GM18867 (cell line): ENCODE measurements around the gene CACNB4.
A peak's percentile ranks its signal among the peaks of the same experiment; 100 is the strongest.
"Not testable (repeated sequence)": the region's sequence is repeated elsewhere in the genome, so short reads cannot be mapped to it uniquely, and the experiment has no call there.

Experiments used
- ATAC-seq: cut with Tn5 transposase; IDR thresholded peaks from one replicate; pipeline ENCODE4 v1.9.1; 2021; ENCODE audit warnings: mild to moderate bottlenecking, moderate library complexity; ENCODE audit not compliant: unreplicated experiment

Gene CACNB4

DNA sequence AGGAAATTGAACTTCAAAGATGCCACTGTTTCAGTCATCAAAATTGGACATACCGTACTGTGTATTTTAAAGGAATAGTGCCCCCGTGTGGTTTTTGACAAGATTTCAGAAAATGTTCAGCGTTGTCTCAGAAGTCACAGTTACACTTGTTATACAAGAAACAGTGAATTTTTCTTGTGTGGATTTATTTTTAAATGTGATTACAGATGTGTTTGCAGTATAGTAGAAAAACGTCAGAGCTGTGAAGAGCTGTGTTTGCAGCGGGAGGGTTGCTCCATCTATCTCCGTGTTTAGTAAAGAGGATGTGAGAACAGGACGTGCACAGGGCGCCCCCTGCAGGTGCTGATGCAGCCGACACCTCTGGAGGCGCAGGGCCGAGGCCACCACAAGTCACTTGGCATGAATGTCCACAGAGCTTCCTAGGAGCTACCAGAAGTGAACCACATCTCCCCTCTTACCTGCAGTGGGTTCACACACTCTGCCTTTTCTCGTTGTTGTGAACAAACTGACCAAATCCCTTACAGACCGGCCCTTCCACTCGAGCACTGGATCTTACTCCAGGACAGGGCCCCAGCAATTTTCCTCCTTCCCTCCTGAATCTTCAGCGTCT is 73.1 kb downstream of the CACNB4 start:
- peak; percentile 95 for ATAC-seq

DNA sequence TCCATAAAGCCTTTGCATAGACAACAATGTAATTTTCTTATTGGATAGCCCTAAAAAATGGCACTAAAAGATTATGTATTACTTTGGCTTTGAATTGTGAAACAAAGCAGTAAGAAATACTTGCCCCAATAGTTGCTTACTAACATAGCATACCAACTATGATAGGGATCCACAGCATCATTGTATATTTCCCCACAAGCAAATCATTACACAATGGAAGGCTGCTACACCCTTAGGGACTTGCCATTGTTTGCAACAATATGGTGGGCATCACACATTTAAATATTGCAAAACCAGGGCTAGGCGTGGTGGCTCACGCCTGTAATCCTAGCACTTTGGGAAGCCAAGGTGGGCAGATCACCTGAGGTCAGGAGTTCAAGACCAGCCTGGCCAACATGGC is 74.4 kb downstream of the CACNB4 start:
- ATAC-seq, result no peak

- ATAC-seq, result no peak
Measured at GRCh38 chr2:152022090-152022489, 76.8 kb downstream of the CACNB4 start.

DNA sequence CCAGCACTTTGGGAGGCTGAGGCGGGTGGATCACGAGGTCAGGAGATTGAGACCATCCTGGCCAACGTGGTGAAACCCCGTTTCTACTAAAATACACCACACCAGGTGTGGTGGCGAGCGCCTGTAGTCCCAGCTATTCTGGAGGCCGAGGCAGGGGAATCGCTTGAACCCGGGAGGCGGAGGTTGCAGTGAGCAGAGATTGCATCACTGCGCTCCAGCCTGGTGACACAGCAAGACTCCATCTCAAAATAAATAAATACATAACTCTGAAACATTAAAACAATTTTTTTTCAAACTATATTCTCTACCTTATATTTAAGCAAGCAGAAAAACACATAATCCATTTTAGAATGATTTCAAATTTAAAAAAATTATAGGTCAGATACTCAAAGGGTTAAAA is 77.8 kb downstream of the CACNB4 start:
- ATAC-seq, result not testable (repeated sequence)

- no peak for ATAC-seq
Measured at GRCh38 chr2:152019732-152020131, 79.1 kb downstream of the CACNB4 start.

DNA sequence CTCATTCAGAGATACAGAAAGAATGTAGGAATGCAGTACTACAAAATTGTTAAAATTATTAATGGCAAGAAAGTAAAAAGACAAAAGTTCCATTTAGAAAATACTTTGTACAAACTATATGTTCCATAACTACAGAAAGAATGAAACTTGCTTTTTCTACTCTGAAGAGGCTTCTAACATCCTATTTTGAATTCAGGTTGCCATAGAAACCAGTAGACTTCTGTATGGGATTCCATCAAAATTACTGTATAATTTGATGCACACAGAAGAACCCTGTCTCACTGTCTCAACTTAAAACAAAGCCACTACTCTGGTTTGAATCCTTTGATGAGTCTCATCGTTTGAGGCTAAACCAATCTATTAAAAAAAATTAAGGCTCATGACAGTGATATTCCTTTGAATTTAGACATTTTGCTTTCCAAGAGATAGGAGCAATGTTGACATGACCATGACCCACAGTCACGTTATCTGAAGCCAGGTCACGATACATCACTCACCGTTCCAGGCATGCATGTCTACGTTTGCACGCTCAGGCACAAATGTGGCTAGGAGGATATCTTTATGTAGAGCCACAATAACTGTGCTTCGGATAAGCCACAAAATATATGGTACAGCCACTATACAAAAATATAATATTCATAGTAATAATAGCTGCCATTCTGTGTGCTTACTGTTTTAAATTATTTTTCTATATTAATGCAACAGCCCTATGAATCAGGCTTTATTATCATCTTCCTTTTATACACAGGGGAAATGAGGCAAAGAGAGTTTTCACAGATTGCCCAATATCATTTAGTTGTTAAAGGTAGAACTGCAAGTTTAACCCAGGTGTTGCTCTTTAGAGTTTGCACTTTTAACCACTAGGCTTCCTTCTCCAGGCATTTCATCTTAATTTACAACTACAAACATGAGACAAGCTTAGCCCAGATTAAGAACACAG is 82.4 kb downstream of the CACNB4 start:
- ATAC-seq, result no peak

DNA sequence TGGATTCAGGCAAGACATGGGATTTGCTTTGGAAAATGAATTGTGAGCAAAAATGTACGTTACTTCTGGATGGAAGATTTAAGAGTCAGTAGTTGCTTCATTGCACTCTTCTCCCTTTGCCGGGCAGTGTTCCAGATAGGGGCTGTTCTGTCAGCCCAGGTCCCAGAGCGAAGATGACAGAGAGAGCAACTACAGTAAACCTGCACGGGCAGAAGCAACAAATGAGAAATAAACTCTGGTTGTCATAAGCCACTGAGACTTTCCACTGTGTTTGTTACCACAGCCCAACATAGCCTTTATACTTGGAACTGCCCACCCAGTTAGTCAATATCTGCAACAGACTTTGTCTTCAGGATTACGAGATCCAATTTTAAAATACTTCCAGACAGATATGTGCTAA is 83.3 kb downstream of the CACNB4 start:
- no peak for ATAC-seq

DNA sequence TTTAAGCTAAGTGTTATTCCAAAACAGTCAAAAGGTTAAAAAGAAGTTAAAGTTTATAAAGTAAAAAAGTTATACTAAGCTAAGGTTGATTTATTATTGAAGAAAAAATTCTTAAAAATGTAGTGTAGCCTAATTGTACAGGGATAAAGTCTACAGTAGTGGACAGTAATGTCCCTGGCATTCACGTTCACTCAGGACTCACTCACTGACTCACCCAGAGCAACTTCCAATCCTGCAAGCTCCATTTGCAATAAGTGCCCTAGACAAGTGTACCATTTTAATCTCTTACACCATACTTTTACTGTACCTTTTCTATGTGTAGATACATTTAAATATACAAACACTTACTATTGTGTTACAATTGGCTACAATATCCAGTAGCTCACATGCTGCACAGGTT is 86.1 kb downstream of the CACNB4 start:
- no peak for ATAC-seq

- ATAC-seq, result no peak
Measured at GRCh38 chr2:152011724-152012123, 87.1 kb downstream of the CACNB4 start.

GRCh38 chr2:152005607-152006006 is 93.2 kb downstream of the CACNB4 start:
- ATAC-seq, result no peak

- ATAC-seq, result not testable (repeated sequence)
Measured at GRCh38 chr2:152003283-152003682, 95.6 kb downstream of the CACNB4 start.

DNA sequence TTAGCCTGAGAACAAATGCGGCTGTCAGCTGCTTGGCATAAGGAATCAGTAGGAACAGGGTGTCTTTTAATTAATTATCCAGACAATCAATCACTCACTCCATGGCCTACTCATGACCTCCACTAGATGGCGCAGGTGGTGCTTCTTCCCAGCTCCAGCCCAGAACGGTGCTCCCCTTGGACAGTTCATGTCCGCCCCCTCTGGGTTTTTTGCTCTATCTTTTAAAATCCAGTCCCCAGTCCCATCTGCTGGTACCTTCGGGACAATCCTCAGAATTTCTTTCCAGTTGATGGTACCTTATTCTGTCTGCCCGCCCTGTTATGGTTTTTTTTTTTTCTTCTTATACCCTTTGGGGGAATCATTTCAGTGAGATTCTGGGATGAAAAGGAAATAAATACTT is 99.8 kb downstream of the CACNB4 start:
- no peak for ATAC-seq

- ATAC-seq, result no peak
Measured at GRCh38 chr2:151996243-151997003, 102.4 kb downstream of the CACNB4 start.

DNA sequence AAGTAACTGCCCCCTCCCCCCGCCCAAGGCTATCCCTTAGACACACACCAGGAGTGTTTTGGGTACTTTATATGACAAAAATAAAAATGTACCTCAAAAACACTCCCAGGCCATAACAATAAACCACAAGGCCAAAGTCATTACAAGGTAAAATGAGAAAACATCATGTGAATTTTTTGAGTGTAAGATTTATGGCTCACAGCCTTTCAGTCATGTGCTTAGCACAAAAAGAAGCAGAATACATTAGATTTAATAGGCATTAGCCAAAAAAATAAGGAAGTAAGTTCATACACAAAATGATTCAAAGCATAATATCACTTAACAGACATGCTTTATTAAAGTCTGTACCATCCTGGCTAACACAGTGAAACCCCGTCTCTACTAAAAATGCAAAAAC is 103.7 kb downstream of the CACNB4 start:
- no peak for ATAC-seq

- ATAC-seq, result not testable (repeated sequence)
Measured at GRCh38 chr2:151994178-151994577, 104.7 kb downstream of the CACNB4 start.

GRCh38 chr2:151991010-151991409 is 107.8 kb downstream of the CACNB4 start:
- no peak for ATAC-seq

DNA sequence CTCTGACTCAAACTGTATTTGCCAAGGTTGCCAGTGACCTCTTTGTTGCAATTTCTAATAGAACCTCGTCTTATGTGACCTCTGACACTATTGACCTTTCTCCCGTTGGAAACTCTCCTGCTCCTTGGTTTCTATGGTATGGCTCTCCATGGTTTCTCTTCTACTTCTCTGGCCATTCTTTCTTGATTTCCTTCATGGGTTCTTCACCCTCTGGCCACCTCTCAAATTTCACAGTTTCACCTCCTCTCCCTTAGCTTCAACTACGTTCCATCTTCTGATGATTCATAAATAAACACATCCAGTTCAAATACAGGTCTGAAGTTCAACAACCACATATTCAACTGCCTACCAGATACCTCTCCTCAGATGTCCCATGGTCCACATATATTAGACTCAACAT is 109.5 kb downstream of the CACNB4 start:
- no peak for ATAC-seq

DNA sequence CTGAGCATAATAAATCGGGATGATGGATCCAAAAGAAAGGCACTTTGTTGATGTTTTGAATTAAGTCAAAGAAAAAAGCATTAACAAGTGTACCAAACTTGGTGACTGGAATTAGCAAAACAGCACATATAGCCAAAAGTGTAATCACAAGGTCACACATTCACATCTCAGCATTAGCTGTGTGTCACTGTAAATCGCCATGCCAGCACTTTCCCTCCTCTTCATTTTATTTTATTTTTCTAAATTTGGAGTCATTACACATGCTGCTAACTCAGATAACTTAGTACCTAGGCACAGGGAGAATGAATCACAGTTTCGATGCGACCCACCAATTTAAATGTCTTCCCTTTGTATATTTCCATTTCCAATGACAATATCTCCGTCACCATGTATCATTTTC is 111.4 kb downstream of the CACNB4 start:
- no peak for ATAC-seq

- ATAC-seq, result no peak
Measured at GRCh38 chr2:151984424-151985083, 114.3 kb downstream of the CACNB4 start.

- no peak for ATAC-seq
Measured at GRCh38 chr2:151983221-151983620, 115.6 kb downstream of the CACNB4 start.

- no peak for ATAC-seq
Measured at GRCh38 chr2:151981886-151982285, 117.0 kb downstream of the CACNB4 start.
